ENCODE results near the gene FAM20C.

The FAM20C gene

GRCh38 chr7:207418-208129 lies 15.2 kb downstream of the FAM20C start:
- in situ Hi-C loops (cut with HindIII; ENCODE audit: low sequenced_read_pairs), result no loop called here

DNA sequence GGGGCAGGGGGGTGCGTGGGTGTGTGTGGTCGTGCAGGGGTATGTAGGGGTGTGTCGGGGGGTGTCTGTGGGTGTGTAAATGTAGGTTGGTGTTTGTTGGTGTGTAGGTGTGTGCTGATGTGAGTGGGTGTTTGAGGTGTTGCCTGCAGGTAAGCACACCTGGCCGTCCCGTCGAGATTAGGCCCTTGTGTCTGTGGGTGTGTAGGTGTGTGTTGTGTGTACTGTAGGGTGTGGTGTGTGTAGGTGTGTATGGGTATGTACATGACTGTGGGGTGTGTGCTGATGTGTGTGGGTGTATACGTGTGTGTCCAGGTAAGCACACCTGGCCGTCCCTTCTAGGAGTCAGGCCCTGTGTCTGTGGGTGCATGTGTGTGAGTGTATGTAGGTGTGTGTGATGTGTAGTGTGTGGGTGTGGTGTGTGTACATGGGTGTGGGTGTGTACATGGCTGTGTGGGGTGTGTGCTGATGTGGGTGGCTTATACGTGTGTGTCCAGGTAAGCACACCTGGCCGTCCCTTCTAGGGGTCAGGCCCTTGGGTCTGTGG lies 15.8 kb downstream of the FAM20C start:
- in situ Hi-C loops (cut with HindIII; ENCODE audit: low sequenced_read_pairs), result no loop called here

DNA sequence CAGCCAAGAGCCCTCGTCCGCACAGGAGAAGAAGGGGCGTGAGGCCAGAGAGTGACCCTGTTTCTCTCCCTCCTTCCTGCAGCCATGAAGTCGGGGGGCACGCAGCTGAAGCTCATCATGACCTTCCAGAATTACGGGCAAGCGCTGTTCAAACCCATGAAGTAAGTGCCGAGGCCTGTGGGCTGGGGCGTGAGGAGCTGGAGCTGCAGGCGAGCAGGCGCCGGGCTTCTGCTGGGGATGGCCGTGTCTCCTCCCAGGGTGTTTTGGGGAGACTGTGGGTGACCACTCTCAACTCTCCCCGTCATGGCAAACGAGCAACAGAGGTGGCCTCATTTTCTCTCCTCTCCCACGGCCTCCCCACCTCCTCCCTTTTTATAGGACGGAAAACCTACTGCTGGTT lies 16.4 kb downstream of the FAM20C start:
- in situ Hi-C loops (cut with HindIII; ENCODE audit: low sequenced_read_pairs), result no loop called here

DNA sequence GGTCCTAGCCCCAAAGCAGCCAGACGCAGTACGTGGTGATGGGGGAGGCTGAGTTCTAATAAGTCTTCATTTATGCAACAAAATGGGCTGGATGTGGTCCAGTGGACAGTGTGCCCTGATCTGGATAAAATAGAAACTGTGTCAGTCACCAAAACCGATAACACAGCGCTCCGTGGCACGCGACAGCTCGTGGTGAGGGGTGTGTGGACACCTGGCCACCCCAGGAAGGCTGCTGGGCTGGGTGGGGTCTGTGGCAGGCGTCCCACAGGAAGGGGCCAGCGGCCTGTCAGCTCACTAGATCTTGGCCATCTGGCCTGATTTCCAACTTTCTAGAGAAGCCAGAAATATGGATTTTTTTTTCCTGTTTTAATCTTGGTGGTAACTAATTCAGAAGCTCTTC lies 17.0 kb downstream of the FAM20C start:
- in situ Hi-C loops (cut with HindIII; ENCODE audit: low sequenced_read_pairs), result no loop called here

DNA sequence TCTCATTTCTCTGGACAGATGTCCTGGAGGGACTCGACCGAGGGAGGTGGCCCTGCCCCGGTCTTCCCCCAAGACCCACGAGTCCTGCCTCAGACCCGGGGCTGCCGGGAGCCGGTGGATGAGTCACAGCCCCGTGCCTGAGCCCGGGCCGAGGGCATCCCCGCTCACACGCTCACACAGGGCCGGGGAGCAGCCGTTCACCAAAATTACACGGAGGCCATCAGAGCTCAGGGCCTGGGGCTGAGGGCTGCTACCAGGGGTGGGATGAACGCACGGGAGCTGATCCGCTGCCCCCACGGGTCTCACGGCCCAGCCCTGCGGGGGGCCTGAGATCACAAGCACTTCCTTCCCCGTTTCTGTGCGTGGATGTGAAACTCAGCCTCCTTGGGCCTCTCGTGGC lies 17.5 kb downstream of the FAM20C start:
- in situ Hi-C loops (cut with HindIII; ENCODE audit: low sequenced_read_pairs), result no loop called here

- in situ Hi-C loops (cut with HindIII; ENCODE audit: low sequenced_read_pairs), result no loop called here
Measured at GRCh38 chr7:210401-210925, 18.1 kb downstream of the FAM20C start.

DNA sequence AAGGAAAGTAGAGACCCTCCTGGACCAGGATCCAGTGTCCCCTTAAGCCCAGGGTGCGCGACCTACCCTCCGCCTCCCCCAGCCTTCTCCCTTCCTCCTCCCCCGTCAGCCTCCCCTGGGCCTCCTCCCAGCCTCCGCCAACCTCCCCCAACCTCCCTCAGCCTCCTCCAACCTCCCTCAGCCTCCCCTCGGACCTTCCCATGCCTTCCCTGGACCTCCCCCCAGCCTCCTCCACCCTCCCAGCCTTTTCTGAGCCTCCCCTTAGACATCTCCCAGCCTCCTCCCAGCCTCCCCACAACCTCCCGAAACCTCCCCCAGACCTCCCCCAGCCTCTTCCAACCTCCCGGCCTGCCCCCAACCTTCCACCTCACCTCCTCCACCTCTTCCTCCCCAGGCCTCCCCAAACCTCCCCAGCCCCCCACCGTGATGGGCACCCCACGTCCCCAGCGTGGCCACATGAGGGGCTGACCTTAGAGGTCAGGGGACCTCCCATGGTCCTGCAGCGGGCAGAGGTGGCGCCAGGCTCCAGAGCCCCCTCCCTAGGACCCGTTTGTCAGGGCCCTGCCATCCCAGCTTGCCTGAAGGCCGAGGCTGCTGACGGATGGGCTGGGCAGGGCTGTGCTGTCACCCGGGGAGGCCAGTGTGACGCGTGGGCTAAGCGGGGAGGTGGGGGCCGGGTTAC lies 18.8 kb downstream of the FAM20C start:
- in situ Hi-C loops (cut with HindIII; ENCODE audit: low sequenced_read_pairs), result no loop called here

- in situ Hi-C loops (cut with HindIII; ENCODE audit: low sequenced_read_pairs), result no loop called here
Measured at GRCh38 chr7:211715-212058, 19.3 kb downstream of the FAM20C start.

- in situ Hi-C loops (cut with HindIII; ENCODE audit: low sequenced_read_pairs), result no loop called here
Measured at GRCh38 chr7:212754-213153, 20.4 kb downstream of the FAM20C start.

DNA sequence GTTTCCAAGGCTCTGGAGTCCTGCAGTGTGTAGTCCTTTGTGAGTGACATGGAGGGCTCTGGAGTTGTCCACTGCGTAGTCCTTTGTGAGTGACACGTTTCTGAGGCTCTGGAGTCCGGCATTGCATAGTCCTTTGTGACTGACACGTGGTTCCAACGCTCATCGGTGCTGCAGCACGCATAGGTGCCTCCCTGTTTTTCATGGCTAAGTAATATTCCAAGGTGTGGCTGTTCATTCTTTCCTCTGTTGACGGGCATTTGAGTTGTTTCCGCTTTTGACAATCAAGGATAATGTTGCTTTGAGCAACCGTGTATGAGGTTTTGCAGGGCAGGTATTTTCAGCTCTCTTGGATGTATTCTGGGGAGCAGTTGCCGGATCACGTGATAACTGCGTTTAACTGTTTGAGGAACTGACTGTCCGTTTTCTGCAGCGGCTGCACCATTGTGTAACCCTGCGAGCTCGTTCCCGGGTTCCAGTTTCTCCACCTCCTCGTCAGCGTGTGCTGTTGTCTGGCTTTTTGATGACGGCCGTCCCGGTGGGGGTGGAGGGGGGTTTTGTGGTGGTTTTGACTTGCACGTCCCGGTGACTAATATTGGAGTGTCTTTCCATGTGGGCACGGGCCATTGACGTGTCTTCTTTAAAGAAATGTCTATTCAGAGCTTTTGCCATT lies 21.1 kb downstream of the FAM20C start:
- in situ Hi-C loops (cut with HindIII; ENCODE audit: low sequenced_read_pairs), result no loop called here

DNA sequence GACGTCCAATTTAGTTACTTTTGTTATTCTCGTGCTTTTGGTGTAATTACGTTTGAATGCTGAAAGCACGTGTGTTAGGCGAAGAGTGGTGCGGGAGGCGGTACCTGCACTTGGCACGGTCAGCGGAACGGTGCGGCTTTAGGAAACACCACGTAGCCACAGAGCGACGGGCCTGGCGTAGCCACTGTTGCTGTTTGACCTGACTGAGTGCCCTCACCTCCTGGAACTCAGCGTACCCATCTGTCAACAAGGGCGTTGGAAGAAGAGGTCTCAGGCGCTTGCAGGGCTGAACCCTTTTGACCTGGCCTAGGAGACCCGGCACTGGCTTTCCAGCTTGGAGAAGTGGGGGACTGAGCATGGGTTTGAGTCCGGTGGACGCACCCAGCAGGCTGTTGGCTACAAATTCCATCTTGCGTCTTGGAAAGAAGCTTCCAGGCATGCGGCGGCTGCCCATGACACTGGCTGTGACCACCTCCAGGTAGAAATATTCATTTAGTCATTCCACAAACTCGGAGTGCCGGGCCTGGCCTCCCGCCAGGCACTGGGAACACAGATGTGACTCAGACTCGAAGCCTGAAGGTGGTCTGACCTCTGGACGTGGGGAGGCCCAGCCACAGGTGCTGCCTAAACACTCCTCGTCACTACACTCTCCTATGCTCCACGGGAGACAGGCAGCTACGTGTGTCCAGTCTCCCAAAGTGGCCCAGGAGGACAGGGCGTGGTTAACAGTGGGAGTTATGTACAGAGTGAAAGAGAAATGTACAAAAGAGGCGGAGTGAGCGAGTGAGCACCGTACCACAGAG lies 22.2 kb downstream of the FAM20C start:
- in situ Hi-C loops (cut with HindIII; ENCODE audit: low sequenced_read_pairs), result no loop called here

- in situ Hi-C loops (cut with HindIII; ENCODE audit: low sequenced_read_pairs), result no loop called here
Measured at GRCh38 chr7:216360-217300, 24.3 kb downstream of the FAM20C start.

DNA sequence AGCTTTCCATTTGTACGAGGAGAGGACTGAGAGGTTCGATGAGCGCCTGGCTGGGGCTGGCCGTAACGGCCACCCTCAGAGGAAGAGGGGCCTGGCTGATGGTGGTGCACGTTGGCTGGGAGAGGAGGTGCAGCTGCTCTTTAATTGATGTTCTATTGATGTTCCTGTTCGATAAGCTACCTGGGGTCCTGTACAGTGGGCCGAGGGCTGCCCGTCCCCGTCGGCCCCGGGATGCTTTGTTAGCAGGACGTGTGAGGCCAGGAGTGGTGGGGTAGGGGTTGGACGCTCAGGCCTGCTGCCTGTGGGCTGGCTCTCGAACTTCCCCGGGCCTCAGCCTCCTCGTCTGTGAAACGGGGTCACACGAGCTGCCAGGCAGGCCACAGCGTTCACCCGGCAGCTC lies 25.4 kb downstream of the FAM20C start:
- in situ Hi-C loops (cut with HindIII; ENCODE audit: low sequenced_read_pairs), result no loop called here

- in situ Hi-C loops (cut with HindIII; ENCODE audit: low sequenced_read_pairs), result no loop called here
Measured at GRCh38 chr7:218316-218715, 25.9 kb downstream of the FAM20C start.

GRCh38 chr7:218896-219580 lies 26.7 kb downstream of the FAM20C start:
- in situ Hi-C loops (cut with HindIII; ENCODE audit: low sequenced_read_pairs), result no loop called here

DNA sequence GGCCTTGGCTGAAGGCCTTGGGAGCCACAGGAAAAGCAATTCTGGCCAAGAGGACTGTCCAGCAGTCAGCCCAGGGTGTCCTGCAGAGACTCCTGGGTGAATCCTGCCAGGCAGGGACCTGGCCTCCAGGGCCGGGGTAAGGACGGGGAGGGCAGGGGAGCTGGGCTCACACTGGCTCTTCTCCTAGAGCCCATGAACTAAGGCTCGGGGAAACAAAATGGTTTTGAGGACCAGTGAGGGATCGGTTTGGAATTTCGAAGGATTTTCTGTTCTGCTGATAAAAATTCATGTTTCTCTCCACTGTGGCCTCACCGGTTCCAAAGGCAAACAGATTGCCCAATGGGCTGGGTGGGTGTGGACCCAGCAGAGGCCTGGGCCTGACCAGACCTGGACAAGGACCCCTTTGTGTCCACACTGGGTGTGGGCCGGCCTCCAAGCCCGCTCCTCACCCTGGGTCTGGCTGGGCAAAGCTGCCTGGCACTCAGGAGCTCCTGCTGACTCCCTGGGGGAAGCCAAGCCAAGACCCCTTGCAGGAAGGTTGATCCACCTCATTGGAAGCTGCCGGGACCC lies 27.3 kb downstream of the FAM20C start:
- in situ Hi-C loops (cut with HindIII; ENCODE audit: low sequenced_read_pairs), result no loop called here

- in situ Hi-C loops (cut with HindIII; ENCODE audit: low sequenced_read_pairs), result no loop called here
Measured at GRCh38 chr7:220151-220841, 27.9 kb downstream of the FAM20C start.

DNA sequence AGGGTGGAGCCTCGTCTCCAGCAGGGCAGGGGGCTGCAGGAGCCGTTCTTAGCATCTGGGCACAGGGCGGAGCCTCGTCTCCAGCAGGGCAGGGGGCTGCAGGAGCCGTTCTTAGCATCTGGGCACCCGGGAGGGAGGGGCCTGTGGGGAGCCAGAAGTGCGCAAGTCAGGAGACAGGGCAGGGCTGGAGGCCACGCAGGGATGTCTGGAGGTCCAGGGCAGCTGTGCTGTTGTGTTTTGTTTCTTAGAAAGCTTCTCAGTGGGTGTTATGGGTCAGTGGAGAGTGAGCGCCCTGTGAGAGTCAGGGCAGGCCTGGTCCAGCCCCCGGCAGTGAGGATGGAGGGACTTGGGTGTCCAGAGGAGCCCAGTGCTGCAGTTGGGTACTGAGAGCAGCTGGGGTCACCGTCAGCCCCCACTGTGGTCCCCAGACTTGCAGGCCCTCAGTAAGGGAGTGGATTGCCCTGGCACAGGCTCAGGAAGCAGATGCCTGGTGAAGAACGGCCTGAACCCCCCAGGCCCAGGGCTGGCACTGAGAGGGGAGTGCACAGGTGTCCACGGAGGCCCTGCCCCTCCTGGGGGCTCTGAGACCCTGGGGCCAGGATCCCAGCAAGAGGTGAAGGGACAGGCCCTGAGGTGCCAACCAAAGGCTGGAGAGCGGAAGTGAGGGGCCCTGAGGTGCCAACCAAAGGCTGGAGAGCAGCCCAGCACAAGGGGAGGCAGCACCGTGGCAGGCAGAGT lies 29.8 kb downstream of the FAM20C start:
- in situ Hi-C loops (cut with HindIII; ENCODE audit: low sequenced_read_pairs), result no loop called here
